ENCODE results near the gene GIGYF2.
"Not testable (repeated sequence)": the region's sequence is repeated elsewhere in the genome, so short reads cannot be mapped to it uniquely, and the experiment has no call there.

GIGYF2 gene

DNA sequence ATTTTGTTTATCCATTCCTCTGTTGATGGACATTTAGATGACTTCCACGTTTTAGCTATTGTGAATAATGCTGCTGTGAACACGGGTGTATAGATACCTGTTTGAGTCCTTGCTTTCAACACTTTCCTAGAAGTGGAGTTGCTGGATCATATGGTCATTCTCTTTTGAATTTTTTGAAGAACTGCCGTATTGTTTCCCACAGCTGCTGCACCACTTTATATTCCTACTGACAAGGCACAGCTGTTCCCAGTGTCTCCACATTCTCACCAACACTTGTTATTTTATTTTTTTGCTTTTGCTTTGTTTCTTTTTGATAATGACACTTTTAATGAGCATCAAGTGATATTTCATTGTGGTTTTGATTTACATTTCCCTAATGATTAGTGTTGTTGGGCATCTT lies 120.6 kb downstream of the GIGYF2 start:
- no peak for FAIRE-seq

DNA sequence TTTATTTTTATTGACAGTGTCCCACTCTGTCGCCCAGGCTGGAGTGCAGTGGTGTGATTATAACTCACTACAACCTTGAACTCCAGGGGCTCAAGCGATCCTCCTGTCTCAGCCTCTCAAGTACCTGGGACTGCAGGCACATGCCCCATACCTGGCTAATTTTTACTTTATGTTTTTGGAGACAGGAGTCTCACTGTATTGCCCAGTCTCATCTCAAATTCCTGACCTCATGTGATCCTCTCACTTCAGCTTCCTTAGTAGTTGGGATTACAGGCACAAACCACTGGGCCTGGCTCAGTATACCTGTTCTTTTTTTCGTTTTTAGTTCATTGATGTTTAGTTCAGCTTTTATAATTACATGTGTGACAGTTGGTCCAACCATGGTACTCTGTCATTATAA lies 132.9 kb downstream of the GIGYF2 start:
- FAIRE-seq: no peak

DNA sequence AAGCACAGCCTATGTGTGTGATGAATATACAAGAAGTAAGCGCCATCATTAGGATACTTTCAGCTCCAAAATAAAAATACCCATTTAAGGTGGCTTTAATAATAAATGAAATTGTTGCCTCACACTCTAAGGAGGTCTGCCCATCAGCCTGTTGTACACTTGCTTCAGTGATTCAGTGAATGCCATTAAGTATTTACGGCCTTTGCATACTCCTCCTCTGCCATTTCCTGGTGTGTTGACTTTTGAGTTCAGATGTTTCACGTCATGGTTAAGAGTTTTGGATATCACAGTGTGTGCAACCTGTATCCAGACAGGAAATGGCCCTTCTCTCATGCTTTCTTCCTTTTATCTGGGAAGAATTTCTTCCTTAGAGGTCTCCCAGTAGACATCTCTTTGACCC lies 134.4 kb downstream of the GIGYF2 start:
- FAIRE-seq: no peak

DNA sequence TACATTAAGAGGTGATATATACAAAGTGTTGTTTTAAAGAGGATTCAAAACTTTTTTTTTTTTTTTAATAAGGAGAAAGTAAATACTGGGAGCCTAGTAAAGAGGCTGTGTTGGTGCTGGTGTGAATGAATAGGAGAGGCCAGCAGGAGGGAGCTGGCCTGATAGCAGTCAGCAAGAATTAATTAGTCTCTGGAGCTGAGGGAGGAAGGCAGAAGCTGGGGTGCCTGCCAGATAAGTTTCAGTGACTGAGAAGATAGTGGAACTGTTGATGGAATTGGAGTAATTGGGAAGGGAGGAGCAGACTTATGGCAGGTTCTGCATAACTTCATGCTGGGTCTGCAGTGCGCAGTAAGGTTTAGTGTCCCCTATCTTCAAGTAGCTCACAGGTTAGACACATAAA lies 136.7 kb downstream of the GIGYF2 start:
- no peak for FAIRE-seq

DNA sequence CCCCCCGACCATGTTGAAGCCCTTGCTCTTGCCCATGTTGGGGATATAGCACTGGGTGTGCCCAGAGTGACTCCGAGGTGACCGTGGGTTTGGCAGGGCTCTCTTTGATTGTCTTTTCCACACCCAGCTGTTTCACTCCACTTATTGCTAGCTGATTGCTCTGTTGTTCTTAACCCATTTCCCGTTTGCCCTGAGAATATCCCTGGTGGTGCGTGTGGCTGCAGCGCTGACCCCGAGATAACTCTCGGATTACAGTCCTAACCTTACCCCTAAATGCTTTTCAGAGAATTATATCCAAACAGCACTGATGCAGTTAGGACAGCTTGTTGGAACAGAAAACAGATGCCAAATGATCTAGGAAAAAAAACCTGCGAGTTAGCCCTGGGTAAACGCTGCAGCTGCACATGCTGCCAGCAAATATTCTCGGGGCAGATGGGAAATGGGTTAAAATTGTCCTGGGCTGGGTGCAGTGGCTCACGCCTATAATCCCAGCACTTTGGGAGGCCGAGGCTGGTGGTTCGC lies 138.6 kb downstream of the GIGYF2 start:
- no peak for FAIRE-seq

DNA sequence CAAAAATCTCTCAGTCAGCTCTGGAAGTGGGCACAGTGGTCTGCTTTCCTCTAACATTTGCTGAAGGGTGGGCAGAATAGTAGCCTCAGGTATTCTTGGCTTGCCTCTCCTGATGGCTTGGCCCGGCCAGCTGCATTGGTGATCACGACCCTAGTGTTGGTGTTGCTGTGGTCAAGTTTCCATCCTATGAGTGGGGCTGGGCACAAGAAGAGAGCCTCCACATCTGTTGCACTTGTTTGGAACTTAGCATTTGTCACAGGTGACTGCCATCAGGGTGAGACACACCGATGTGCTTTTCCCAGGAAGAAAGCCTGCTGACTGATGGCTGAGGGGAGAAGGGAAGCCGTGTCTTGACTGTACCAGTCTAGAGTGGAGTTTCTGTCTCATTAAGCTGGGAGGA lies 139.8 kb downstream of the GIGYF2 start:
- FAIRE-seq: no peak

DNA sequence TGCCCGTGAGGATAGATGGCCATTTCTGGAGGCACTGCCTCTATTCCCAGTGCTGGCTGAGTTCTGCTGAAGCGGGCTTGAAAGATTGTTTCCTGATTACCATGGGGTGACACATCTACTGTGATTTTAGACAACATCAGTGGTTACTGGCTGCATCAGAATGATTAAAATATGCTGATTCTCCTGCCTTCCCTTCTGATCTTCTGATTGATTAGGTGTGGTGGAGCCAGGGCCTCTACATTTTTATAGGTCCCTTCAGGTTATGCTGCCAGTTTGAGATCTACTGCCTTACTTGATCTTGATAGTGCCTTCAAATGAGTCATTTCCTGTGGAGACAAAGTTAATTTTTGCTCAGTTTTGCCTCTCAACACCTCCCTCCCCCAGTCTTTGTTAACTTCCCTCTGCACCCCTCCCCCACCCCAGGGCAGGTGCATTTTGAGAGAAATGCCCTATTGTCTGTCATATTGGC lies 141.3 kb downstream of the GIGYF2 start:
- no peak for FAIRE-seq

DNA sequence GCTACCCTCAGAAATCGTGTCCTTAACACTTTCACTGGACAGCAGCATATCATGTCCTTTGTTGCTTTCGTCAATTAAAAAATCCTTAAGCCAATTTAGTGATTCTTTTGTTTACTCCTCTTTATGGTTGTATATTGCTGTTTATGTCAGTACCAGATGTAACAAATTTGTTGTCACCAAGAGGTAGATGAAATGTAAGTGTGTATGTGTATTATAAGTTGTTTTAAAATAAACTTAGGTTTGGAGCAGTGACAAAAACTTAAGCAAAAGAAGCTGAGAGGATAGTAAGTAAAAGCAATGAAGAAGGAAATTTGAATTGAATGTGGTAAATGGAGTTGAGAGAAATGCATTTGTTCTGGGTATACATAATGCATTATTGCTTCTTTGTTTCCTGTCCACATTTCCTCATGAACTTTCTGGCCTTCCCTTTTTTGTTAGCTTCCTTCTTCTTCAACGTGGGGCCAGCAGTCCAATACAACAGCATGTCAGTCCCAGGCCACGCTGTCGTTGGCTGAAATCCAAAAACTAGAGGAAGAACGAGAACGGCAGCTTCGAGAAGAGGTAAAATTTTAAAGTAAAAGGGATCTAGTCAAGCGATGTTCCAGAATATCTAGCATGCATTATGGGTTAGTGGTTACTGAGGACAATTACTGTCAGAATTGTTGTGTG lies 142.4 kb downstream of the GIGYF2 start:
- FAIRE-seq: no peak

DNA sequence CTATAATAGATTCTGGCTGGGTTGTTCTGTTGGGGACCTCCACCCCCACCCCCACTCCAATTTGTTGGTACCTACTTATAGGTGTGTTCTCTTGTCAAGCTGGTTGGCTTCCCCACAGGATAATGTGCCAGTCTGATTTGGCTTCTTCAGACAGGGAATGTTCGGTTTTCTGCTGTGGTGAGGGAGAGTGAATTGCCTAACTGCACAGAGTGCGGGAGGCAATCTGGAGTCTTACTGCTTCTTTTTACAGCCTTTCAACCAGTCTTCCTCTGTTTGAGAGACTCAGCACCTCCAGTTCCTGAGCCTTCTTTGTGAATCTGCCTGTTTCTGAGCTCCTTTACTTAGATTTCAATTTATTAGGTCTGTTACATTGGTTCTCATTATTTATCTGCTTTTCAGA lies 145.6 kb downstream of the GIGYF2 start:
- FAIRE-seq: no peak

DNA sequence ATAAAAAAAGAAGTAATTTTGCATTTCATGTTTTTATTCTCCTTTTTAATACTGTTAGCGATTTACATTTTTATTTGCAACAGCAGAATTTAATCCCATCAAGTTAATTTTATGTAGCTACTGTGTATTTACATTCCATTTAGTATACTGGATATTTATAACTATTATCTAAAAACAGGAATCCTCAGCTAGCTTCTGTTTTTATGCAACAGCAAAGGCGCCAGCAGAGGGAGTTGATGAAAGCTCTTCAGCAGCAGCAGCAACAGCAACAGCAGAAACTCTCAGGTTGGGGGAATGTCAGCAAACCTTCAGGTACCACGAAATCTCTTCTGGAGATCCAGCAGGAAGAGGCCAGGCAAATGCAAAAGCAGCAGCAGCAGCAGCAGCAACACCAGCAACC lies 146.7 kb downstream of the GIGYF2 start:
- FAIRE-seq: no peak

DNA sequence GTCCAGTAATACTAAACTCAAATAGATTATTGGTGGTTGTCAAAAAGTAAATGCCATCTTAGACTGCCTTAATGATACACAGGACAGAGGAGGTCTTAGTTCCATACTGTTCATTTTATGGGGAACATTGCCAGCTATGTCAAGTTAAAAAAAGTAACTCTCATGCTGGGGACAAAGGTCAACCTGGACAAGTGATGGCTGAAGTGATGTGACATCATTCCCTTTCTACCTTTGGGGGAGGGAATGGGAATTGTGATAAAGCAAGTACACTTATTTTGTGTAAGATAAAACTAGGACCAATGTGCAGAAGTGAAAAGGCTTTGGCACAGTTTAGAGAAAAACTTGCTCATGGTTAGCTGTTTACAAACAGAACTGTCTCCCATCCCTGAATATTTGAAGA lies 148.9 kb downstream of the GIGYF2 start:
- no peak for FAIRE-seq

DNA sequence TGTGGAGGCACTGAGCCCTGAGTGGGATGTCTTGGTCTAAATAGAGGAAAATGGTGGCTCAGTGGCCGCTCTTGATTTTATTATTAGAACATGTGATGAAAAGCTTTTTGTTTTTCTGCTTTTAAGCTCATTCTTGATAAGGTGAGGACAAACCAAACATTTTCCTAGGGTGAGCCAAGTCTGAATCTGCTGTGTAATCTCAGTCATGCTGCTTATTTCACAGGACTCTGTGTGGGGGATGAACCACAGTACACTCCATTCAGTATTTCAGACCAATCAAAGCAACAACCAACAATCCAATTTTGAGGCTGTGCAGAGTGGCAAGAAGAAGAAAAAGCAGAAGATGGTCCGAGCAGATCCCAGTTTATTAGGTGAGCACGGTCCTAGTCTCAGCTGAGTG lies 152.9 kb downstream of the GIGYF2 start:
- no peak for FAIRE-seq

DNA sequence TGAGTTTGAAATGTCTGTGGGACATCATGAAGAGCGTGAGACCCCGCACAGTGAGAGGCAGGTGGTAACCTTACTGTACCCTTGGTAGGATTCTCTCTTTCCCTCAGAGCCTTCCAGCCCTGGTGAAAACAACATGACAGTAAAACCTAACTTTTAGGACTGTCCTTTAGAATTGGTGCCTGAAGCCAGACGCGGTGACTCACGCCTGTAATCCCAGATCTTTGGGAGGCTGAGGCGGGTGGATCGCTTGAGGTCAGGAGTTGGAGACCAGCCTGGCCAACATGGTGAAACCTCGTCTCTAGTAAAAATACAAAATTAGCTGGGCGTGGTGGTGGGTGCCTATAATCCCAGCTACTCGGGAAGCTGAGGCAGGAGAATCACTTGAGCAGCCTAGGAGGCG lies 154.9 kb downstream of the GIGYF2 start:
- not testable (repeated sequence) for FAIRE-seq

DNA sequence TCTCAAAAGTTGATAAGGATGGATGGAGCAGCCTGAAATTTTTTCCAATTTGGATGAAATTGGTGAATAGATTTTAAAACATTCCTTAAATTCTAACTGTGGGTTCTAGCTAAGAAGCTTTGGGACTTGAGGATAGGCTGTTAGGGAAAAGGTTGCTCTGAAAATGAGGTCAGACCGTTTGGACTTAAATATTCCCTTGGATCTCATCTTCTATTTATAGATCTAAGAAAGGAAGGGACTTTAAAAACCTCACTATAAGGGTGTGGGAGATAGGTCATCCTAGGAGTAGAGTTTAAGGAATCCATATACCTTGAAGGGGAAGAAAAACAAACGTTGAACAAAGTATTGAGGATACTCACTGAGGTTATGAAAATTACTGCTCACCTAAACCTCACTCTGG lies 155.5 kb downstream of the GIGYF2 start:
- FAIRE-seq: no peak

DNA sequence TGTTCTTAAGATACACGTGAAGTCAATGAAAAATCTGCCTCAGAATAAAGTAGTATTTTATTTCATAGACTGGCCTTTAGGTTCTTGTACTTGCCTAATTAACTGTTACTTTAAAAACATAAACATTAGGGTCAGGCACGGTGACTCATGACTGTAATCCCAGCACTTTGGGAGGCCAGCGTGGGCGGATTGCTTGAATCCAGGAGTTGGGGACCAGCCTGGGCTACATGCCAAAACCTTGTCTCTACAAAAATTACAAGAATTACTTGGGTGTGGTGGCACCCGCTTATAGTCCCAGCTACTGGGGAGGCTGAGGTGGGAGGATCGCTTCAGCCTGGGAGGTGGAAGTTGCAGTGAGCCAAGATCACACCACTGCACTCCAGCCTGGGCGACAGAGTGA lies 157.0 kb downstream of the GIGYF2 start:
- FAIRE-seq: no peak

DNA sequence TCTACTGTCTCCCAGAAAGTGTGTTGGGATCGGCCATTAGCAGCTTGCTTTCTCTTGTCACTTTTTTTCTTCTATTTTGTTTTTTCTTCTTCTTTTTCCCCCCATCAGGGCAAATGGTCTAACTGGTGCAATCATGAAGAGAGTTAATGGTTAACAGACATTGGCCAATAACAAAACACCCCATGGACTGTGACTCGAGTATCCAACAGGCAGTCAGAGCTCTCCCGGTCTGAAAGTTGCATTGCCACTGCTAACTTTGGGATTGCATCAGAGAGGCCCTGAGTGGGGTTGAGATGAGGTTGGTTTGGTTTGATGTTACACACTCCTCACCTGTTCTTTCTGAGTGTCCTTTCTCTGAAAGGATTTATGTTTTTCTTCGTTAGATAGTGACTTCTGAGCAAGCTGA lies 160.0 kb downstream of the GIGYF2 start:
- no peak for FAIRE-seq

DNA sequence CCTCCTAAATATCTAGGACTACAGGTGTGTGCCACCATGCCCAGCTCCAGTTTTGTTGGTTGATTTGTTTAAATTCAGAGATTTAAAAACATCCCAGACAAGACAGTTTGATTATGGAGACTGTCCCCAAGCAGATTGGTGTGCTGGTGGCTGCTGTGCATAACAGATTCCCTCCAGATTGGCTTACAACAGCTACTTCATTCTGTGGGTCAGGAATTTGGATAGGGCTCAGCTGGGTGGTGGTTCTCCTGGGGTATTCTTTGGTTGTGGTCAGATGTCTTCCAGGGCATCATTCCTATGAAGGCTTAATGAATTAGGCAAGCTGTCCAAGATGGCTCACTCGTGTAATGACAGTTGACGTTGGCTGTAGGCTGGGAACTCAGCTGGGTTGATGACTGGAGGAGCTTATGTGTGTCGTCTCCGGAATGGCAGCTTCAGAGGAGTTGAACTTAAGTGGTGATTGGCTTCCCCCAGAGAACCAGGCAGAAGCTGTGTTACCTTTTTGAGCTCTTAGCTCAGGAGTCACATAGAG lies 162.3 kb downstream of the GIGYF2 start:
- no peak for FAIRE-seq

DNA sequence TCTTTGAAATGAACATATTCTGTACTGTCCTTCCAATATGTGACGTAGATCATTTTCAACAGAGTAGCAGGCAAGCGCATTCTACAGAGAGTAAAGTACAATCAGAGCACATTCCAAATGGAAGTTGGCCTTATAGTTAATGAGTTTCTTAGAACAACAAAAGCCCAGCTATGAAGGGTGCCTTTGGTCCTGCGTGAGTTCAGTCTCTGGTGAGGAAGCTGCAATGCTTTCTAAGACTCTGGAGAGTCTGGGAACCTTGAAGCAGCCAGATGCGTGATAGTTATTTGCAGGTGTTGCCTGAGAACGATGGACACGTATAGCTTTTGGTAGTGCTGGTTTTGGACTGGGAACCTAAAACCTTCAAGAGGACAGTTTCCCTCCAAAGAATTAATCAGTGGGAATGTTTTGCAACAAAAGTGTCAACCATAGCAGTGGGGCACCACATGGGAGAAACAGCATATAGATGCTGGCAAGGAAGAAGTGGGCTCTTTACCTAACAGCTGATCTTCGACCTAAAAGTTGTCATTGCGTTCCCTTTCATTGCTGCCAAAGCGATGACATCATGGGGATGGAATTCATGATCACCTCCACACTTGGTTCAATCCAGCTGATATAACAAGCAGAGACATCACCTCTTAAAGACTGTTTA lies 163.6 kb downstream of the GIGYF2 start:
- no peak for FAIRE-seq

DNA sequence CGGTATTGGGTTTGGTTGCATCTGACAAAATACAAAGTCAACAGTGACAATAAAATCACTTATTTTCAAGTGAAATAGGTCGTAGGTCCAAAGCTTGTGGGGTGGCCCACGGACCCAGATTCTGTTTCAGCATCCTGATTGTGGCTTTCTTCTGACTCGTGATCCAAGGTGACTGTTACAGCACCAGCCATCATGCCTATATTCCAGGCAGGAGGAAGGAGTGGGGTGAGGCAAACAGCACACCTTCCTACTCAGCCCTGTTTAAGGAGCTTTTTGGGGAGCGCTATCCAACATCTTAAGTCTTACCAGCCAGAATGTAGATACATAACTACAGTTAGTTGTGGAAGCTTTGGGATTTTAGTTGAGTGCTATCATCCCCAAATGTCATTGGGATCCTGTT lies 164.2 kb downstream of the GIGYF2 start:
- no peak for FAIRE-seq

DNA sequence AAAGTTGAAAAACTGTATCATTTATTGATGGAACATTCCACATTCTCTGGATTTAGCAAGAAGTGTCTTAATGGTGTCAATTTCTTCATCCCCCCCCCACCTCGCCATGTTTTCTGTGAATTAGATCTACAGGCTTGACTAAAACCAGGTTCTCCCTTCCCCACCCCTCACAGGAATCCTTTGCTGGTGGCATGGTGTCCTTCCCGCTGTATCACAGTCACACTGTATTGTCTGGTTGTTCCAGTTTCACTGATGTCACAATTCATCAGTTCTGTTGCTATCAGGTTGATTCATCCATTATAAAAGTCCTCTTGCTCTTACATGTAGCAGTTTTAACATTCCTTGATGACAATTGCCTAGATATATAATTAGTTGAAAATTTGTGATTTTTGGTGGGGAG lies 166.9 kb downstream of the GIGYF2 start:
- FAIRE-seq: no peak

DNA sequence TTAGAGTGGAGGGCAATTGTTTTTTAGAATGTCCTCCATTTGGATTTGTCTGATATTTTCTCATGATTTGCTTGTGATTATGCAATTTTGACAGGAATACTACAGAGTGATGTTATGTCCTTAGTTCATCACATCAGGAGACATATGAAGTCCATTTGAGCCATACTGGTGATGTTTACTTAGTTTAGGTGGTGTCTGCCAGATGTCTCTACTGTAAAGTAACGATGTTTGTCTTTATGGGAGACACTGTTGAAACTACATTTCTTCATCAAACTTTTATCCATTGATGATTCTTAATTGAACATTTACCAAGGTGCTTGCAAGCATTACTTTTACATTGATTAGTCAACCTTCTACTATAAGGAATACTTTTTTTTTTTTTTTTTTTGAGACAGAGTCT lies 168.0 kb downstream of the GIGYF2 start:
- FAIRE-seq: no peak

DNA sequence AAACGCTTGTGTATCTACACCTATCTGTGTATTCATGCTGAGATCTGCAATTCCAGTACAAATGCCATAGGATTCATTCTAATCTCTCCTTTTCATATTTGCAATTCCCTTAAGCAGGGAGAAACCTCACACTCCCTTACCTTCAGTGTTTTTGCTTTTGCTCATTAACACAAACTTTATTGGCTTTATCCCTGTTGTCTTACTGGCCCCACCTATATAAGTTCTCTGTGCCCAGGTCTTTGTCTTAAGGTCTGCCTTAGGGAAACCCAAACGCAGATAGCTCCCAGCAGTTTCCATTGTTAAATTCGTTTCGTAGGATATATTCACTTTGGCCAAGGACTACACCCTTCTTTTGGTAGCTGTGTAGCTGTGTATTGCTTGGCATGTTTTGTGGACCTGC lies 169.0 kb downstream of the GIGYF2 start:
- no peak for FAIRE-seq

DNA sequence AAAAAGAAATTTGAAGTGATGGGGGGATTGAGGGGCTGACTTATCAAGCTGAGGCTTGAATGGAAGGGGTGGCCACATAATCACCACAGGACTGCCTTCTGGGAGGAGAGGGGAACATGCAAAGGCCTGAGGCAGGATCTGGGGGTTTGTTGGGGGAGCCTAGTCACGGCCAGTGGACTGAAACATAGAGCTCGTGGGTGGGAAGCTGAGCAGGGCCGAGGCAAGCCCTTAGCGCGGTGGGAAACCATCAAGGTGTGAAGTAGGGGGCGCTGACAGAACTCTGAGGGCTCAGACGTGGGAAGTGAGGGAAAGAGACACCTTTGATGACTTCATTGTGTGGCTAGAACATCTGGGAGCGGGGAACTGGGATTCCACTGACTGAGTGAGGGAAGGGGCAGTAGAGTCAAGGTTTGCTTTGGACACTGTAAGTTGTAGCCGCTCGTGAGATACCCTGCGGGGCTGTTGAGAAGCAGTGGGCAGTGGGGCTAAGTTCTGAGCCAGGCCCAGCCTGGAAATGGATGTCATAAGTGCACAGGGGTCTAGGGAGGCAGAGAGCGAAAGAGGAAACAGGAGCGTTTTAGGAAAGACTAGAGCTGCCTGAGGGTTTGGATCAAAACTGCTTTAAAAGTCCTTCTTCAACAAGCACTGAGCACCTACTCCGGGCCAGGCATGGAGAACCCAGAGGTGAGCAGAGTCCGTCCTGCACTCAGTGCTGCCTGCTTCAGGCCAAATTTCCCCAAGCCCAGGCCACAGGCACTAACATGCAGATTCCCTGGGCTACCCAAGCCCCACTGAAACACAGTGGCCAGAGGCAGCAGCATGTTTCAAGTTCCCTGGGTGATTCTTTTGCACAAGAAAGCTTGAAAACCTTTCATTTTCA lies 172.2 kb downstream of the GIGYF2 start:
- no peak for FAIRE-seq
